BJ (cell line): ENCODE measurements around the gene KCNG2. TPM values are rescaled to one million over a fixed set of nuclear protein-coding genes. Genes with fewer than 3 reads are reported as not detected.

Experiments used
- CTCF ChIA-PET: fragments of 350-600 bp; formaldehyde crosslinking; extraction: SDS; loops from one replicate; lab custom pipeline; 2021; ENCODE audit warnings: antibody characterized with exemption, inconsistent platforms; lab: Yijun Ruan, JAX
- POLR2A ChIA-PET: fragments of 300-600 bp; sonication (Branson Sonifier 250); formaldehyde crosslinking; extraction: SDS; loops from one replicate; lab custom pipeline; 2021; ENCODE audit warnings: antibody characterized with exemption; lab: Charles Lee
- DNase-seq: peaks from one replicate; pipeline ENCODE4 v3.0.0-alpha.2; 2011; ENCODE audit warnings: low read depth
- H3K27me3 ChIP-seq: 2 replicates; pipeline ENCODE4 v1.6.0; 2011; ENCODE audit warnings: low read length; ENCODE audit not compliant: control insufficient read depth, insufficient read depth
- H3K36me3 ChIP-seq: 2 replicates; pipeline ENCODE4 v1.5.1; 2011; ENCODE audit warnings: low read length; ENCODE audit not compliant: control insufficient read depth, insufficient read depth
- H3K4me3 ChIP-seq: 2 replicates; pipeline ENCODE4 v1.5.1; 2011; ENCODE audit warnings: low read depth, mild to moderate bottlenecking, control low read depth, low read length
- CTCF ChIP-seq: IDR thresholded peaks from 2 replicates; pipeline ENCODE4 v1.5.1; 2011; ENCODE audit warnings: low read depth, mild to moderate bottlenecking, control low read depth, inconsistent platforms, low read length, moderate library complexity; ENCODE audit not compliant: insufficient read depth
- polyA plus RNA-seq: library from polyadenylated mRNA; depleted of rRNA; stranded (reverse); fragments of >200 nt; gene quantifications from 2 replicates; pipeline ENCODE4 v1.2.3, GENCODE V29; 2011

Gene KCNG2
- polyA plus RNA-seq, 1 experiment, result not detected

GRCh38 chr18:79944126-79944731 is 146.5 kb downstream of the KCNG2 start:
- Histone ChIP-seq H3K27me3 (no peaks in the 10 kb centered on the region), H3K36me3 (peaks cover 20% of the 10 kb centered on the region), H3K4me3 (no peak overlapping the region)
- POLR2A ChIA-PET, result no interaction called here
- no peak for TF ChIP-seq CTCF
- no peak for DNase-seq
- CTCF ChIA-PET, result no interaction called here

GRCh38 chr18:79944746-79945117 is 147.0 kb downstream of the KCNG2 start:
- peaks cover 20% of the 10 kb centered on the region for H3K36me3 ChIP-seq
- TF ChIP-seq CTCF, result no peak
- ChIA-PET POLR2A (no interaction called here), CTCF (no interaction called here)
- no peak for DNase-seq
- H3K27me3 ChIP-seq, result no peaks in the 10 kb centered on the region
- no peak overlapping the region for H3K4me3 ChIP-seq

- H3K4me3 ChIP-seq, result no peak overlapping the region
- no peaks in the 10 kb centered on the region for H3K27me3 ChIP-seq
- POLR2A ChIA-PET, result no interaction called here
- no peak for TF ChIP-seq CTCF
- H3K36me3 ChIP-seq, result peaks cover 20% of the 10 kb centered on the region
- CTCF ChIA-PET, result no interaction called here
- no peak for DNase-seq
Observed at GRCh38 chr18:79945118-79946042, 147.6 kb downstream of the KCNG2 start.

- DNase-seq, result no peak
Observed at GRCh38 chr18:79947054-79947755, 149.5 kb downstream of the KCNG2 start.

More at GRCh38 chr18:79947054-79947755, 149.5 kb downstream of the KCNG2 start:
- POLR2A ChIA-PET, result no interaction called here
- H3K36me3 ChIP-seq, result peaks cover 11% of the 10 kb centered on the region
- CTCF ChIA-PET, result interaction anchor here (1.1 kb wide), 1 partner anchor 14 kb away, joined by 5 read pairs; no protein-coding TSS in a partner anchor
- no peaks in the 10 kb centered on the region for H3K27me3 ChIP-seq
- H3K4me3 ChIP-seq, result no peak overlapping the region
- TF ChIP-seq CTCF, result no peak
